ENCODE results near the gene DNAL1.

GRCh38 chr14:73695082-73695481, 50.3 kb downstream of the DNAL1 start:
- TF ChIP-seq JUN (CRISPR knock-in tag; IDR thresholded peaks at IDR 0.05), result no peak
- no peak for TF ChIP-seq HMGA2 (CRISPR knock-in tag; IDR thresholded peaks at IDR 0.05)
- TF ChIP-seq NR1H2 (CRISPR knock-in tag; IDR thresholded peaks at IDR 0.05), result no peak
- no peak for TF ChIP-seq ATF1 (CRISPR knock-in tag; IDR thresholded peaks at IDR 0.05)
- TF ChIP-seq, protein P1, sequence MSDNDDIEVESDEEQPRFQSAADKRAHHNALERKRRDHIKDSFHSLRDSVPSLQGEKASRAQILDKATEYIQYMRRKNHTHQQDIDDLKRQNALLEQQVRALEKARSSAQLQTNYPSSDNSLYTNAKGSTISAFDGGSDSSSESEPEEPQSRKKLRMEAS (CRISPR knock-in tag; IDR thresholded peaks at IDR 0.05), result no peak
- no peak for TF ChIP-seq ELF4 (CRISPR knock-in tag; IDR thresholded peaks at IDR 0.05; ENCODE audit: low read depth)
- TF ChIP-seq CTCF (IDR thresholded peaks at IDR 0.05), result no peak
- TF ChIP-seq FOXP4 (CRISPR knock-in tag; IDR thresholded peaks at IDR 0.05), result no peak
